COR-L47 (cell line): Measurements from ENCODE around the gene PDGFC.

Experiments
- DNase-seq: peaks from one replicate; lab custom pipeline; 2025; lab: John Stamatoyannopoulos, UW

PDGFC gene

GRCh38 chr4:156829201-156829873 lies 142.3 kb downstream of the PDGFC start:
- no peak for DNase-seq

- no peak for DNase-seq
Measured at GRCh38 chr4:156827519-156827918, 144.1 kb downstream of the PDGFC start.

GRCh38 chr4:156825074-156825473 lies 146.5 kb downstream of the PDGFC start:
- no peak for DNase-seq

GRCh38 chr4:156824451-156825060 lies 147.0 kb downstream of the PDGFC start:
- DNase-seq, result no peak

GRCh38 chr4:156820931-156821330 lies 150.7 kb downstream of the PDGFC start:
- DNase-seq, result no peak

- DNase-seq, result no peak
Measured at GRCh38 chr4:156816360-156816755, 155.2 kb downstream of the PDGFC start.

- DNase-seq, result peak; percentile 79
Measured at GRCh38 chr4:156815717-156816359, 155.8 kb downstream of the PDGFC start.

- no peak for DNase-seq
Measured at GRCh38 chr4:156811963-156812362, 159.6 kb downstream of the PDGFC start.

GRCh38 chr4:156811286-156811685 lies 160.3 kb downstream of the PDGFC start:
- DNase-seq, result no peak

GRCh38 chr4:156805696-156806095 lies 165.9 kb downstream of the PDGFC start:
- DNase-seq, result peak; percentile 1

GRCh38 chr4:156803056-156803455 lies 168.5 kb downstream of the PDGFC start:
- no peak for DNase-seq

GRCh38 chr4:156800463-156800862 lies 171.1 kb downstream of the PDGFC start:
- DNase-seq, result no peak

GRCh38 chr4:156799121-156799589 lies 172.4 kb downstream of the PDGFC start:
- DNase-seq, result no peak

- no peak for DNase-seq
Measured at GRCh38 chr4:156798438-156798837, 173.2 kb downstream of the PDGFC start.

- DNase-seq, result no peak
Measured at GRCh38 chr4:156797206-156797605, 174.4 kb downstream of the PDGFC start.

- no peak for DNase-seq
Measured at GRCh38 chr4:156795727-156796126, 175.9 kb downstream of the PDGFC start.

GRCh38 chr4:156794863-156795262 lies 176.7 kb downstream of the PDGFC start:
- DNase-seq, result no peak

GRCh38 chr4:156792462-156793085 lies 179.0 kb downstream of the PDGFC start:
- no peak for DNase-seq

- DNase-seq, result no peak
Measured at GRCh38 chr4:156790866-156791265, 180.7 kb downstream of the PDGFC start.

- no peak for DNase-seq
Measured at GRCh38 chr4:156788782-156789181, 182.8 kb downstream of the PDGFC start.

- DNase-seq, result no peak
Measured at GRCh38 chr4:156786713-156787112, 184.9 kb downstream of the PDGFC start.

GRCh38 chr4:156784970-156785369 lies 186.6 kb downstream of the PDGFC start:
- DNase-seq, result no peak

- DNase-seq, result no peak
Measured at GRCh38 chr4:156783966-156784365, 187.6 kb downstream of the PDGFC start.
